ENCODE data around the gene FADS2.

GRCh38 chr11:61891331-61892084 lies 63.4 kb downstream of the FADS2 start, which contains the start of gene FADS3:
- no peak for TF ChIP-seq NR2C2 (IDR thresholded peaks at IDR 0.05; ENCODE audit: borderline replicate concordance, control insufficient read depth, insufficient read length, low read depth)
- TF ChIP-seq PBX3 (IDR thresholded peaks at IDR 0.05; ENCODE audit: insufficient replicate concordance, low read depth, low read length), result no peak

Data from GM12878 (cell line).